GM12878 (cell line): Measurements from ENCODE around the gene PADI3. TPM values are rescaled to one million over a fixed set of nuclear protein-coding genes. Genes with fewer than 3 reads are reported as not detected.

Experiments
- ATAC-seq: fragments of 200-7000 bp; cut with Tn5 transposase; 3 replicates; pipeline ENCODE4 v1.9.1; 2020; ENCODE audit warnings: mild to moderate bottlenecking, moderate library complexity
- BruUV-seq: library from RNA; stranded (reverse); fragments of 400-500 nt; replicated peaks from 2 replicates; lab custom pipeline; 2021; lab: Mats Ljungman, UMichigan
- CTCF ChIA-PET: fragments of 300-600 bp; sonication (Branson Sonifier 250); formaldehyde crosslinking; extraction: SDS; loops from one replicate; lab custom pipeline; 2021; ENCODE audit warnings: inconsistent platforms; lab: Yijun Ruan, JAX
- POLR2A ChIA-PET: fragments of 350-600 bp; formaldehyde crosslinking; extraction: SDS; loops from one replicate; lab custom pipeline; 2021; ENCODE audit warnings: inconsistent platforms; lab: Charles Lee
- RAD21 ChIA-PET: fragments of 300-600 bp; sonication (Branson Sonifier 250); formaldehyde crosslinking; loops from one replicate; lab custom pipeline; 2023; ENCODE audit warnings: antibody characterized with exemption; ENCODE audit not compliant: unreplicated experiment; lab: Charles Lee
- SMC1A ChIA-PET: fragments of 300-600 bp; sonication (Branson Sonifier 250); formaldehyde crosslinking; loops from one replicate; lab custom pipeline; 2023; ENCODE audit not compliant: unreplicated experiment, uncharacterized antibody; lab: Charles Lee
- DNase-seq: peaks from one replicate; pipeline ENCODE4 v3.0.0-alpha.2; 2011; ENCODE audit warnings: low read depth, low spot score
- FAIRE-seq: peaks from 3 replicates; lab custom pipeline; 2011; peaks lifted over from hg19 to GRCh38; lab: Jason Lieb, UNC
- H2AFZ ChIP-seq: 2 replicates; pipeline ENCODE4 v1.6.0; 2011; ENCODE audit warnings: low read depth, low read length, control low read depth; ENCODE audit not compliant: control insufficient read depth
- H3K27ac ChIP-seq: 2 replicates; pipeline ENCODE4 v1.5.1; 2011; ENCODE audit warnings: control low read depth; ENCODE audit not compliant: control insufficient read depth, insufficient read depth
- H3K27me3 ChIP-seq, 2 experiments: replicated peaks in 1 of 2; 2 replicates each; pipeline versions ENCODE4 v1.6.0 to v1.6.1; 2011; ENCODE audit warnings: low read length in 1 of 2; ENCODE audit not compliant: control insufficient read depth in 2 of 2, insufficient read depth in 2 of 2
- H3K36me3 ChIP-seq, 2 experiments: 2 replicates each; pipeline ENCODE4 v1.5.1; 2011; ENCODE audit warnings: low read length in 1 of 2; ENCODE audit not compliant: control insufficient read depth in 2 of 2, insufficient read depth in 2 of 2
- H3K4me1 ChIP-seq: 2 replicates; pipeline ENCODE4 v1.6.1; 2011; ENCODE audit warnings: mild to moderate bottlenecking, low read length, moderate library complexity, mixed read lengths; ENCODE audit not compliant: control insufficient read depth, insufficient read depth
- H3K4me2 ChIP-seq: 2 replicates; pipeline ENCODE4 v1.6.0; 2011; ENCODE audit warnings: control low read depth; ENCODE audit not compliant: control insufficient read depth, insufficient read depth
- H3K4me3 ChIP-seq: fragments of 200-600 bp; sonication (generic); 2 replicates; pipeline ENCODE4 v1.5.1; 2016
- H3K79me2 ChIP-seq: 2 replicates; pipeline ENCODE4 v1.6.0; 2011; ENCODE audit warnings: low read length; ENCODE audit not compliant: control insufficient read depth, insufficient read depth
- H3K9ac ChIP-seq: 2 replicates; pipeline ENCODE4 v1.8.0; 2011; ENCODE audit warnings: low read length, control low read depth, mixed read lengths; ENCODE audit not compliant: control insufficient read depth, insufficient read depth
- H3K9me3 ChIP-seq: replicated peaks from 3 replicates; pipeline ENCODE4 v1.5.1; 2011; ENCODE audit warnings: mild to moderate bottlenecking, low read length; ENCODE audit not compliant: control insufficient read depth, insufficient read depth
- H4K20me1 ChIP-seq: 2 replicates; pipeline ENCODE4 v1.6.0; 2011; ENCODE audit not compliant: control insufficient read depth, insufficient read depth
- ATF7 ChIP-seq: fragments of 450-650 bp; IDR thresholded peaks from 2 replicates; pipeline ENCODE4 v1.6.1; 2016; ENCODE audit warnings: low read depth, mild to moderate bottlenecking
- CREM ChIP-seq: IDR thresholded peaks from 2 replicates; pipeline ENCODE4 v1.6.1; 2014; ENCODE audit warnings: antibody characterized with exemption, low read depth
- GATAD2B ChIP-seq: fragments of 450-650 bp; conservative IDR thresholded peaks from 2 replicates; pipeline ENCODE4 v1.6.1; 2017; ENCODE audit warnings: low read depth, mild to moderate bottlenecking, moderate library complexity
- PAX8 ChIP-seq: fragments of 450-650 bp; IDR thresholded peaks from 2 replicates; pipeline ENCODE4 v1.6.1; 2017; ENCODE audit warnings: mild to moderate bottlenecking, moderate library complexity
- PML ChIP-seq: IDR thresholded peaks from 2 replicates; pipeline ENCODE4 v1.6.1; 2012; ENCODE audit warnings: low read length, inconsistent platforms
- POLR2AphosphoS2 ChIP-seq: IDR thresholded peaks from 2 replicates; pipeline ENCODE4 v1.6.1; 2011; ENCODE audit warnings: low read depth, mild to moderate bottlenecking, low read length, improper control_type of control experiment, moderate library complexity
- SKIL ChIP-seq: fragments of 450-650 bp; IDR thresholded peaks from 2 replicates; pipeline ENCODE4 v1.6.1; 2017; ENCODE audit warnings: mild to moderate bottlenecking, low read depth, inconsistent platforms; ENCODE audit not compliant: poor library complexity, severe bottlenecking
- SMAD1 ChIP-seq: fragments of 450-650 bp; IDR thresholded peaks from 2 replicates; pipeline ENCODE4 v1.6.1; 2018; ENCODE audit warnings: mild to moderate bottlenecking, low read depth; ENCODE audit not compliant: partially characterized antibody
- SMARCA5 ChIP-seq: fragments of 450-650 bp; IDR thresholded peaks from 2 replicates; pipeline ENCODE4 v1.6.1; 2017; ENCODE audit warnings: mild to moderate bottlenecking
- TARDBP ChIP-seq: IDR thresholded peaks from 2 replicates; pipeline ENCODE4 v1.6.1; 2016; ENCODE audit warnings: borderline replicate concordance
- TCF7 ChIP-seq: IDR thresholded peaks from 2 replicates; pipeline ENCODE4 v1.6.1; 2014; ENCODE audit warnings: antibody characterized with exemption, borderline replicate concordance
- WRNIP1 ChIP-seq: IDR thresholded peaks from 2 replicates; pipeline ENCODE4 v1.6.1; 2011; ENCODE audit warnings: low read depth, low read length, improper control_type of control experiment, borderline replicate concordance
- YBX1 ChIP-seq: fragments of 450-650 bp; IDR thresholded peaks from 2 replicates; pipeline ENCODE4 v1.6.1; 2016; ENCODE audit warnings: antibody characterized with exemption
- WGBS: methylation state at CpG from one replicate; pipeline ENCODE4 v1.1.6; 2016; ENCODE audit warnings: low lambda C conversion rate; ENCODE audit not compliant: insufficient replicate concordance, insufficient coverage; ENCODE audit errors: missing lambda C conversion rate; 5-methylcytosine and 5-hydroxymethylcytosine counted together
- in situ Hi-C: fragments of 300-500 bp; cut with MboI; formaldehyde crosslinking; loops from 9 replicates; pipeline ENCODE4 v1.14.3; 2018; ENCODE audit warnings: mixed read lengths
- intact Hi-C: fragments of 100-400 bp; cut with micrococcal nuclease; formaldehyde crosslinking; loops from one replicate; pipeline ENCODE4 v1.14.2; 2022; ENCODE audit not compliant: unreplicated experiment
- polyA plus RNA-seq, 11 experiments: library from polyadenylated mRNA; depleted of rRNA in 4 of 11; unstranded in 6 of 11; stranded (reverse) in 5 of 11; fragments of >200 nt; fragmentation: Nextera tagmentation in 4 of 11; fragmentation: Illumina TruSeq in 1 of 11; extraction: Ambion mirVana in 4 of 11; extraction: Trizol in 1 of 11; gene quantifications; 1 replicate in 1 of 11; 2 replicates in 10 of 11; pipeline versions ENCODE4 v1.2.1 to v1.2.3, GENCODE V29; 2011 to 2016; ENCODE audit warnings: inconsistent platforms in 2 of 11, missing spikeins in 2 of 11, low read depth in 1 of 11
- total RNA-seq, 4 experiments: library from RNA; depleted of rRNA in 3 of 4; stranded (reverse); fragments of >200 nt in 3 of 4; fragmentation: Illumina TruSeq in 1 of 4; extraction: Trizol in 1 of 4; gene quantifications; 2 replicates each; pipeline versions ENCODE4 v1.2.1 to v1.2.3, GENCODE V29; 2013 to 2021
- TF ChIP-seq, protein P1 (sequence below): fragments of 450-650 bp; IDR thresholded peaks from 2 replicates; pipeline ENCODE4 v1.6.1; 2018; ENCODE audit warnings: mild to moderate bottlenecking, low read depth, moderate library complexity; ENCODE audit not compliant: partially characterized antibody

PADI3 gene
- total and polyA plus RNA-seq, 10 of the 15 experiments (the other 5 are each of a cell fraction or from before 2014, with no cell fraction given), result 0.01 TPM; not detected in 9

DNA sequence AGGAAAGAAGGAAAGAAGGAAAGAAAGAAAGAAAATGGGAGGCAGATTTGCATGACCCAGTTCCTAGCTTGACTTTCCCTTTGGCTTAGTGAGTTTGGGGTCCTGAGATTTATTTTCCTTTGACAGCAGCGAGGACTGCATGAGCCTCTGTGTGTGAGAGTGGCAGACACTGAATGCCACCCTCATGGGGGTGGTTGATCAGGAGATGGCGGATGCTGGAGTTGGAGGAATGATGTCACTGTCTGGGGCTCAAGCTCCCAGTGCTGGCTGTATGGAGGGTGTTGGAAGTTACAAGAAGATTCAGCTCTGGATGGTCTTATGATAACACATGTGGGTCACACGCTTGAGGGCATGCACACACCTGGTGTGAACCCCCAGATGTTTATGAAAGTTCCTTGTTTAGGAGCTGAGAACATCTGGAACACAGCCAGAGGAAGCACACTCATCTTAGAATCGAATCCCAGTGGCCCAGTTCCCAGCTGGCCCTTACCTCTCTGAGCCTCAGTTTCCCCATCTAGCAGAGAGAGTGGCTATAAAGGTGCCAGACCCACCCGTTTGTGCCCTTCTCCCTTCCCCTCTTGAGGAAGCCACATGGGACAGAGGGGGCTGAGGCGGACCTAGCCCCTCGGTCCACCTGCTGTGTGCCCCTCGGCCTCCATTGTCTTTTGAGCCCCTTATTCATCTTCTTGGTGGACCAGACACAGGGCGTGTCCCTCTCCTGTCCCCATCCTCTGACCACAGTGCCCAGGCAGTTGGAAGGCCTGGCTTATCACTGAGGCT is 64.8 kb downstream of the PADI3 start:
- ChIA-PET CTCF (no interaction called here), SMC1A (no interaction called here), RAD21 (no interaction called here), POLR2A (no interaction called here)
- in situ Hi-C loops (no loop called here), intact Hi-C loops (no loop called here)
- Histone ChIP-seq H3K4me1 (no peaks in the 10 kb centered on the region), H3K27ac (no peak overlapping the region), H3K9ac (no peak overlapping the region), H2AFZ (no peak overlapping the region), H4K20me1 (no peaks in the 10 kb centered on the region), H3K4me2 (no peak overlapping the region), H3K79me2 (no peaks in the 10 kb centered on the region), H3K9me3 (no peaks in the 10 kb centered on the region), H3K36me3 (no peaks in the 10 kb centered on the region), H3K4me3 (no peak overlapping the region), H3K27me3 (no peaks in the 10 kb centered on the region; a peak in 1 of 4 replicates)
- no peak for TF ChIP-seq PML
- TF ChIP-seq SMARCA5, result no peak
- TF ChIP-seq POLR2AphosphoS2, result no peak
- no peak for TF ChIP-seq ATF7
- TF ChIP-seq, protein P1, sequence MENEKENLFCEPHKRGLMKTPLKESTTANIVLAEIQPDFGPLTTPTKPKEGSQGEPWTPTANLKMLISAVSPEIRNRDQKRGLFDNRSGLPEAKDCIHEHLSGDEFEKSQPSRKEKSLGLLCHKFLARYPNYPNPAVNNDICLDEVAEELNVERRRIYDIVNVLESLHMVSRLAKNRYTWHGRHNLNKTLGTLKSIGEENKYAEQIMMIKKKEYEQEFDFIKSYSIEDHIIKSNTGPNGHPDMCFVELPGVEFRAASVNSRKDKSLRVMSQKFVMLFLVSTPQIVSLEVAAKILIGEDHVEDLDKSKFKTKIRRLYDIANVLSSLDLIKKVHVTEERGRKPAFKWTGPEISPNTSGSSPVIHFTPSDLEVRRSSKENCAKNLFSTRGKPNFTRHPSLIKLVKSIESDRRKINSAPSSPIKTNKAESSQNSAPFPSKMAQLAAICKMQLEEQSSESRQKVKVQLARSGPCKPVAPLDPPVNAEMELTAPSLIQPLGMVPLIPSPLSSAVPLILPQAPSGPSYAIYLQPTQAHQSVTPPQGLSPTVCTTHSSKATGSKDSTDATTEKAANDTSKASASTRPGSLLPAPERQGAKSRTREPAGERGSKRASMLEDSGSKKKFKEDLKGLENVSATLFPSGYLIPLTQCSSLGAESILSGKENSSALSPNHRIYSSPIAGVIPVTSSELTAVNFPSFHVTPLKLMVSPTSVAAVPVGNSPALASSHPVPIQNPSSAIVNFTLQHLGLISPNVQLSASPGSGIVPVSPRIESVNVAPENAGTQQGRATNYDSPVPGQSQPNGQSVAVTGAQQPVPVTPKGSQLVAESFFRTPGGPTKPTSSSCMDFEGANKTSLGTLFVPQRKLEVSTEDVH, result no peak
- no peak for TF ChIP-seq GATAD2B
- no peak for TF ChIP-seq SMAD1
- no peak for TF ChIP-seq CREM
- no peak for TF ChIP-seq TCF7
- TF ChIP-seq PAX8, result no peak
- TF ChIP-seq SKIL, result no peak
- TF ChIP-seq WRNIP1, result no peak
- TF ChIP-seq YBX1, result no peak
- no peak for TF ChIP-seq TARDBP
- ATAC-seq (no peak), DNase-seq (no peak), FAIRE-seq (no peak)
- WGBS, result 12% methylated on average over 9 of the region's 9 CpGs
- no TSS peak for BruUV-seq
